GM12865 (cell line): Measurements from ENCODE around the gene METTL23.
"Not testable (repeated sequence)": the region's sequence is repeated elsewhere in the genome, so short reads cannot be mapped to it uniquely, and the experiment has no call there.

Experiments used
- DNase-seq: peaks from one replicate; pipeline ENCODE4 v3.0.0; 2010; ENCODE audit warnings: low read depth
- H3K4me3 ChIP-seq: 2 replicates; pipeline ENCODE4 v1.5.1; 2011; ENCODE audit warnings: mild to moderate bottlenecking, low read depth, low read length, control low read depth
- CTCF ChIP-seq: IDR thresholded peaks from 2 replicates; pipeline ENCODE4 v1.5.1; 2011; ENCODE audit warnings: low read length, control low read depth, low read depth, inconsistent platforms; ENCODE audit not compliant: insufficient read depth; ENCODE audit errors: missing control alignments

METTL23 gene

DNA sequence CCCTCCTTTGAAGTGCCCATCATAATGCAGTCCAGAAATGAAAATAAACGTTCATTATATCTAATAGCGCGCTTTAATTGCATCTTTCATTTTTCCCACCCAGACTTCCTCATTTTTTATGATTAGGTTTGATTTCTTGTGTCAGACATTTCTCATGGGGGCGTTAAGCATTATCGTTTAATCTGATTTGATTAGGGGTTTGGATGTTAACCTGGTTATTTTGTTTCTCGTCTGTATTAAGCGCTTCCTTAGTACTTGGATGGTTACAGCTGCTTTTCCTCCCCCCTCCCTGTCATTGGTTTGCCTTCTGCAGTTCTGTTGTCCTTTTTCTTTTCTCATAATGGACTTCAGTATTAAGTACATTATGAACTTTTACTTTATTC, 11.8 kb downstream of the METTL23 start:
- peak overlapping the region; percentile 87 for H3K4me3 ChIP-seq
- DNase-seq: no peak
- no peak for TF ChIP-seq CTCF

GRCh38 chr17:76739568-76740115, 13.0 kb downstream of the METTL23 start:
- DNase-seq, H3K4me3 ChIP-seq: not testable (repeated sequence)

DNA sequence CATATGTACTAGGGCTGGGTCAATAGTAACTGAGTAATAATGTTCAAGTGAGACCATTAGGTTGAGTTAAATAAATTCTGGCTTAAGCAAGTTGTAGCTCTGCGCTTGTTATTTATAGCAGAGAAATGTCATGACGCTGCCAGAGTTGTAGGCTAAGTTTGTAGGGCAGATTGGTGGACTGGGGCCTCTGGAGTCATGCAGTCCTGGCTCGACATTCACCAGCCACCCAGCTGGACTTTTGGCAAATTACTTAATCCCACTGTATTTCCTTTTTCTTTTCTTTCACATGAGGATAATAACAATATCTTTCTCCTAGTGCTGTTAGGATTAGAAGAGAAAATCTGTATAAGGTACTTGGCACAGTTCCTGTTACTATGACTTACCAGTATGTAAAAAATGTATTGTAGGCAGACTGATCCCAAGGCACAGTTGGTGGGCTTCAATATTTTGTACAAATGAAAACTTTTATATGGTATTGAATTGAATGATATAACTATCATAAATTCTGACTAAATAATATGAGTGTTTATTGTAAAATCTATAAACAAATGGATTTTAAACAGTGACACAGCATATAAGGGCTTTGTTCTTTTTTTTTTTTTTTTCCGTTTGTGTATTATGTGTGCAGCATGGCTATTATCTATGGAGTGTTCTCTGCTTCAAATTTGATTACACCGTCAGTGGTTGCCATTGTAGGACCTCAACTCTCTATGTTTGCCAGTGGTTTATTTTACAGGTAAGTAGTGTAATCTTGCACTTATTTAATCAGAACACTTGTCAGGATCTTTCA, 13.9 kb downstream of the METTL23 start:
- no peak for DNase-seq
- TF ChIP-seq CTCF: no peak
- no peak overlapping the region for H3K4me3 ChIP-seq

DNA sequence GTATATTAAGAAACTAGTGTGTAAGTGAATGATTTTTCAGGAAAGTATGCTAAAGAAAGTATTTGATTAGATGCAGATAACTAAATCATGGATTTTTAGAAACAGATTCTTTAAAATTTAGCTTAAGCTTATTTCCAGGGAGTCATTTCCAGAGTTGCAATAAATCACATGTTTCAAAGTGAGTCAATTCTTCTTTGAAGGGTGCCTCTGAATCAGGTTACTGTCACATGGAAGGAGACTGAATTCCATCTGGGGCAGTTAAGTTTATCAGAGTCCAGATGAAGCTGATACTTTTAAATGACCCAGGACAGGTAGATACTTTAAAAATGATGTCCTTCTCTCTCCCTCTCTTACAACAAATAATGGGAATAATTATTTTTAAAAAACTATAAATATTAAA, 16.3 kb downstream of the METTL23 start:
- no peak for DNase-seq
- TF ChIP-seq CTCF: no peak
- no peak overlapping the region for H3K4me3 ChIP-seq

DNA sequence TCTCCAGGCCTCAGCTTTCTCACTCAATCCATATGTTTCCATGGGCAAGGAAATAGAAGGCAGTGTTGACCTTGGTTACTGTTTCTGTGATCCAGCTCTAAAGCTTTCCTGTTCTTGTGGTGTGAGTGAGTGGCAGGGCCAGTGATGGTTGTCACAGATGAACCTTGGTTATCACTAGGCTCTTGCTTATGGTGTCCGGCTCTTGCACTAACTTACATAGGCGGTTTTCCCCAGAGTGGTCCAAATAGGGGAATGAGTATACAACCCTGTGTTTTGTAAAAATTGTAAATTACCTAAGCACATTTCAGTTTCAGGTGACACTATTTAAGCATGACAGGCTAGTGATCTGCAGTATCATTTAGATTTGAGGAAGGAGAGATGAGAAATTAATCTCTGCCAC, 18.1 kb downstream of the METTL23 start:
- TF ChIP-seq CTCF: no peak

DNA sequence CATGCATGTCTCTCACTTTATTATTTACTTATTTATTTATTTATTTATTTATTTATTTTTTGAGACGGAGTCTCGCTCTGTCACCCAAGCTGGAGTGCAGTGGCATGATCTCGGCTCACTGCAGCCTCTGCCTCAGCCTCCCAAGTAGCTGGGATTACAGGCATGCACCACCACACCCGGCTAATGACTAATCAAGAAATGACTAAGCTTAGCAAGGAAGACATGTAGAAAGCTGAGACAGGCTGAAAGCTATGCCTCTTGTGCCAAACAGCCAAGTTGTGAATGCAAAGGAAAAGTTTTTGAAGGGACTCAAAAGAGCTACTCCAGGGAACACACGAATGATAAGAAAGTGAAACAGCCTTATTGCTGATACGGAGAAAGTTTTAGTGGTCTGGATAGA, 19.1 kb downstream of the METTL23 start:
- DNase-seq, H3K4me3 ChIP-seq: not testable (repeated sequence)

More for the DNA sequence above, 18.1 kb downstream of the METTL23 start:
- H3K4me3 ChIP-seq: no peak overlapping the region
- DNase-seq: no peak

GRCh38 chr17:76747716-76748363, 21.2 kb downstream of the METTL23 start:
- TF ChIP-seq CTCF: no peak
- no peak overlapping the region for H3K4me3 ChIP-seq
- DNase-seq: no peak

GRCh38 chr17:76748657-76749056, 22.0 kb downstream of the METTL23 start:
- no peak for DNase-seq
- no peak overlapping the region for H3K4me3 ChIP-seq
- TF ChIP-seq CTCF: no peak
